GM15510 (cell line): ENCODE measurements around the gene LRP5.

ENCODE experiments used
- POLR2A ChIP-seq: IDR thresholded peaks from 3 replicates; pipeline ENCODE4 v1.6.1; 2011; ENCODE audit warnings: borderline replicate concordance; ENCODE audit not compliant: insufficient read length; ENCODE audit errors: extremely low read depth

The LRP5 gene

GRCh38 chr11:68274306-68274705, 38.1 kb upstream of the LRP5 start:
- no peak for TF ChIP-seq POLR2A

DNA sequence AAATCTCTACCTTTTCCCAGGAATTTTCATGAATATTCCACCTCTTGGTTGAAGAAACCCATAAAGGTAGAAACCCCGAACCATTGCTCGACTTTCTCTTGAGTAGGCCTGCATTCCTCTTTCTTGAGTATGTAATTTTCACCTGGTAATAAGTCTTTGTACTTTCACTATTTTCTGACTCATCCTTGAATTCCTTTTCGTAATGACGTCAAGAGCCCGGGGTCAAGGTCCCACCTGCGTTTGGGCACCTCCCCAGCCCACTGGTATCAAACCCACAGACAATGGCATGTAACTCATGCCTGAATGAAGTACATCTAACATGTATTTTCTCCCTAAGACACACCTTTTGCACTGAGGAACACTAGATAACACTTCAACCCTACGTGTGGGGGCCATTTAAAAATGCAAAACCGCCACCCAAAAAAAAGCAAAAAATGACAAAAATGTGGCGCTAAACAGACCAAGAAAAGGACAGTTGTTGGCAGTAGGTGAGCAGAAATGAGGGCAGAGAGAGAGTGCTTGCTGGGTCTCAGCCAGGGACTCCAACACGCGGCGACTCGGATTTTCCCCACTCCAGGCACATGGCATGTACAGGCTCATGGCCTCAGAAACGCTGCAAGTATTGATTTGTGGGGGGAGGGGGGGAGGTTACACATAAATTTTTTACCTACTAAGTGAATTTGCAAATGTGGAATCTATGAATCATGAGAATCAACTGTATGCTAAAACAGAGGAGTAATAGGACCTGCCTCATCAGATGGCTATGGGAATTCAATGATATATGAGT, 36.5 kb upstream of the LRP5 start:
- no peak for TF ChIP-seq POLR2A

GRCh38 chr11:68276861-68277260, 35.5 kb upstream of the LRP5 start:
- TF ChIP-seq POLR2A: no peak

DNA sequence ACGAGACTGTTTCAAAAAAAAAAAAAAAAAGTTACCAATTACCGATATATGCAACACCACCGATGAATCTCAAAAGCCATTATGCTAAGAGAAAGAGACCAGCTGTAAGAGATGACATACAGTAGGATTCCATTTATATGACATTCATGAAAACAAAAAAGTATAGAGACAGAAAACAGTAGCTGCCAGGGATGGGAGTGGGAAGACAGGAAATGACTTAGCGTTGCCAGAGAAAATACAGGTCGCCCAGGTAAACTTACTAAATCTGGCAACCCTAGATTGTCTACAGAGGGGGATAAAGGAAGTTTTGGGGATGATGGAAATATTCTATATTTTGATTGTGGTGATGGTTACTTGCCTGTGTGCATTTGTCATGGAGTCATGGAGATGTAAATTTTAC, 32.7 kb upstream of the LRP5 start:
- TF ChIP-seq POLR2A: no peak

GRCh38 chr11:68282141-68282860, 30.1 kb upstream of the LRP5 start:
- peak; percentile 24 for TF ChIP-seq POLR2A

DNA sequence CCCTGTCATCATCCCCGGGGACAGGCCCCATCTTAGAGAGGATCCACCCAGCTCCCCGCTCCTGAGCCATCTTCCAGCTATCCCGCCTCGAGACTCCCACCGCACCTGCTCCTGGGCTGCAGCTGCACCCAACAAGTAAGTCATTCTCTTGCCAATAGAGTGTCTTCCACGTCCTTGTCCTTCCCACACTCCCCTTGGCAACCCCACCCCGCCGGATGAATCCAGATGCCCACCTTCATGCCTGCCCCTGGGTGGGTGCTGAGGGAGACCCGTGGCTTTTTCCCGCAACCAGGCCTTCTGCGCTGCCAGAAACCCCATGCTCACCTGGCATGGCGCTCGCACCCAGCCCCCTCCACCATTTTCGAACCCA, 29.5 kb upstream of the LRP5 start:
- TF ChIP-seq POLR2A: no peak

DNA sequence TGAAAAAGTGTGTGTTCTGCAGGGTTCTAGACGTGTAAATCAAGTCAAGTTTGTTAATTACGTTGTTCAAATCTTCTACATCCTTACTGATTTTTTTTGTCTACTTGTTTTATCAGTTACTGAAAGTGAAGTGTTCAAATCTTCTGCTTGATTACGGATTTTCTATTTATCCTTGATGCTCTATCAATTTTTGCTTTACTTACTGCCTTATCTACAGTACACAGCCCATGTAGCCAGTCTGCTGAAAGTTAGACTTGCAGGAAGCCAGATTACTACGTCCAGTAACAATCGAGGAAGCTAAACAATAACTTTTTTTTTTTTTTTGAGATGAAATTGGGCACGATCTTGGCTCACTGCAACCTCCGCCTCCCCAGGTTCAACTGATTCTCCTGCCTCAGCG, 25.0 kb upstream of the LRP5 start:
- no peak for TF ChIP-seq POLR2A

DNA sequence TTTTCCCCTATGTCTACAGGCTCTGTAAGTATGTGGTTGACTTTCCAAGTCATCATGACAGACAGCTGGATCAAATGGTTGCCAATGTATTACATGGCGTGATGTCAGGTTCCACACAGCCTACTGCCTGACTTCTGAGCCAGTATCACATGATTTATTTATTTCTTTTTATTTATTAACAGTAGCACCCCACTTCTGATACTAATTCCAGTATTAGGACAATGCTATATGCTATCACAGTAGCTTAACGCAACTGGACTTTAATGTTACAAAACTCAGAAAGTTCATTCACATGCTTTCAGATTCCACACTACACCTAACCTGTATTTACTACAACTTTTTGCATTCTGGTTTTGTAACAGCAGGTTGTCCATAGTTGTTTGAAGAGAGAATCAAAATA, 22.9 kb upstream of the LRP5 start:
- no peak for TF ChIP-seq POLR2A

- no peak for TF ChIP-seq POLR2A
Measured at GRCh38 chr11:68293708-68294107, 18.7 kb upstream of the LRP5 start.

- no peak for TF ChIP-seq POLR2A
Measured at GRCh38 chr11:68295271-68295670, 17.1 kb upstream of the LRP5 start.

DNA sequence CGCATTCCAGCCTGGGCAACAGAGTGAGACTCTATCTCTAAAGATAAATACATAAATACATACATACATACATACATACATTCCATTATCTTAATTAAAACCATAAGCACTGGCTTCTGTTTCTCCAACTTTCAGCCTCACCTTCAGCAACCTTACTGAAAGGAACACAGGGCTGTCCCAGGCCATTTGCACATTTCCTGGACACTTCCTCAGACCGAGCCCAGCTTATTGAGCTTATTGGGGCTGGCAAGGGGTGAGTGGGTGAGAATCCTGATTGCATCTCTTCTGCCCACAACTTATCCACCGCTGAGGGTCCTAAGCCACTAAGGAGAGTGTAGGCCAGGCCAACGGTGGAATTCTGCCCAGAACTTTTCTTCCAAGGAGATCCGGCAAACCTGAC, 16.5 kb upstream of the LRP5 start:
- no peak for TF ChIP-seq POLR2A

GRCh38 chr11:68296344-68297051, 15.9 kb upstream of the LRP5 start:
- TF ChIP-seq POLR2A: no peak

GRCh38 chr11:68297052-68297378, 15.4 kb upstream of the LRP5 start:
- TF ChIP-seq POLR2A: no peak

DNA sequence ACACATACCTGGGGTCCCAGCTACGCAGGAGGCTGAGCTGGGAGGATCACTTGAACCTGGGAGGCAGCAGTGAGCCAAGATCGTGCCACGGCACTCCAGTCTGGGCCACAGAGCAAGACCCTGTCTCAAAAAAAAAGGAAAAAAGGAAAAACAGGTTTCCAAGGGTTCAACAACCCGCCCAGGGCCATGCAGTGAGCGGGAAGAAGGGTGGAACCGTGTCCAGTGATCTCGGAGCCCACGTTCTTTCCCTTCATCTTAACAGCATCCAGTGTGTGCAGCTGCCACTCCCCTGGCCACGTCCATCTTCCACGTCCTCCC, 14.9 kb upstream of the LRP5 start:
- TF ChIP-seq POLR2A: no peak

GRCh38 chr11:68297812-68298658, 14.4 kb upstream of the LRP5 start:
- no peak for TF ChIP-seq POLR2A
